Stimulated activated CD8-positive, alpha-beta memory T cell treated with anti-CD3 and anti-CD28 coated beads, Interleukin-12 subunit alpha, Interleukin-12 subunit beta, amount 100 ng/mL, for 1 hour (primary cell): ENCODE measurements around the gene C6orf118.

Source experiments
- DNase-seq: peaks from one replicate; pipeline ENCODE4 v3.0.0-alpha.2; 2020; ENCODE audit warnings: low read depth

Gene C6orf118

DNA sequence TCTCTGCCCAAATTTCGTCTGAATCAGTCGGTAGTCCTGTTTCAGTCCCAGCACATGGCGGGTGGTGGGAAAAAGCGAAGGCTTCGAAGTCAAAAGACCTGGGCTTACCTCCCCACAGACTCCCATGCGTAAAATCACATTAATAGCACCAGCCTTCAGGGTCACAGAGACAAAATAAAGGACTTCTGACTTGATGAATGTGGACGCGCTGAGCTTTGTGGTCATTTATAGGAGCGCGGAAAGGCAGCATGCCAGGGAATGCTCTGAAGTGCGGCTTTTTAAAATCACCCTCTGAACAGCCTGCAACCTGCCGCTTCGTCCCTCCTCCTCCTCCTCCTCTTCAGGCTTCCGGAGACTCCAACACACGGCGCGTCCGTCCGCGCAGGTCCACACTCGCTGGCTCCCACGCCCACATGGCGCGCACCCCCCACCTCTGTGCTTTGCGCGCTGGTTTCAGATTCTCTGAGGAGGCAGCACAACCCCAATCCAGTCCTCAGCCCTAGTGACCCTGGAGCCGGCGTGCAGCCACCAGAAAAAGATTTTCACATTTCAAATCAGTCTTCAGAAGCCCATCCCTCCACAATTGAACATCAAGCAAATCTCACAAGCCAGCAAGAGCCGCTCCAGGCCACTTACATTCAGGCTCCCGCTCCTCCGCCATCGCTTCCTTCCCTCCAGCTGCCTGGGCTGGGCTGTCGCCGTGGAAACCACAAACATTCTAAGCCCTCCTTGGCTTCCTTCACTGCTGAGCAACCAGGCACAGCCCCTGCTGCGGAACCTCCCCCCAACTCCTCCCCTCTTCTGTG is at the start of gene C6orf118:
Gene C6orf118, minus strand, starts transcription at position 680 of the 806 bp plus-strand sequence. Its CDS starts 19 bp downstream, at position 661.
- DNase-seq = no peak

- no peak for DNase-seq
Observed at GRCh38 chr6:165345700-165346099, 36.3 kb upstream of the C6orf118 start.

- no peak for DNase-seq
Observed at GRCh38 chr6:165340532-165340931, 31.1 kb upstream of the C6orf118 start.

DNA sequence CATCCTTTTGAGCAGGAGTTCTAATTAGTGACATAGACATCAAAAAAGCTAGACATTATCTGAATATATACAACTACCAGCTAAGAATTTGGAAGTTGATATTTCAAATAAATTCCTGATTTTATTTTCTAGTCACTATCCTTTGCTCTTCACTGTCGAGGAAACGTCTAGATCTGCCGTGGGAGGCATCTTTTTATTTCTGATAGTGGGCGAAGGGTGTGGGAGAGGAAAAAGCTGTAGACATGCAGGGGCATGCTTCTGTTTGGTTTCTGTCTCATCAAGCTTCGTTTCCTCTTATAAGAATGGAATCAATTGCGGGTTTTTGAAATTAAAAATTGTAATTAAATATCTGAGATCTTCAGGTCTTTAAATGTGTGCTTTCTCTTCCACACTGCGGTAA is 16.2 kb upstream of the C6orf118 start:
- DNase-seq = no peak

DNA sequence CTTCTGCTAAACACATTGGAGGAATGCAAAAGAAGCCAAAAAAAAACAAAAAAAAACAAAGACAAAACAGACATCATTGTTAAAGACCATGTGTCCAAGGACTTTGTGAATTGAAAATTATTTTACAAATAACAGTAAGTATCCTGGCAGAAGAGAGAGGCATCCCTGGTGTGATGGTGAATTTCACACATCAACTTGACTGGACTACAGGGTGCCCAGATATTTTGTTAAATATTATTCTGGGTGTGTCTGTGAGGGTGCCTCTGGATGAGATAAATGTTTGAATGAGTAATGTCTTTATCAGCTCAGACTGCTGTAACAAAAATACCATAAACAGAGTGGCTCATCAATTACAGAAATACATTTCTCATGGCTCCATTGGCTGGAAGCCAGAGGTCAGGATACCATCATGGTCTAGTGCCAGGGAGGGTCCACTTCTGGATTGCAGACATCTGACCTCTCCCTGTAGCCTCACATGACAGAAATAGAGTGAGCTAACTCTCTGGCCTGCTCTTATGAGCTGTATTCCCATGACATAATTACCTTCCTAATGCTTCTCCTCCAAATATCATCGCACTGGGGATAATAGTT is 12.2 kb upstream of the C6orf118 start:
- no peak for DNase-seq

DNA sequence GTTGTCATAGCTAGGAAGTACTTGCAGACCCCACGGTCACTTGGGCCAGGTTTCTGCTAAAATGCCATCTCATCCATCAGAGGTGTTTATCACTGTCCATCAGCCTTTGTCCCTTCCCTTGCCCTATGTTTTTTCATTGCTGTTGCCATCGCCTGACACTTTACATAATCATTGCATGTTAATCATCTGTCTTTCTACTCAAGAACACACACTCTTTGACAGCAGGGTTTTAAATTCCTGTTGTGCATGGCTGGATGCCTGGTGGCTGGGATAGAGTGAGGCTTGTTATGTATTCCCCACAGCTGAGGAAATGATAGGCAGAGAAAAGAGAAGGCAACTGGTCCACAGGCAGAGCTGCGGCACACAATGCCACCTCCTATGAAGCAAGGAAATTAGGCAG is 11.7 kb upstream of the C6orf118 start:
- DNase-seq = no peak

- no peak for DNase-seq
Observed at GRCh38 chr6:165317723-165318122, 8.3 kb upstream of the C6orf118 start.

- no peak for DNase-seq
Observed at GRCh38 chr6:165306955-165307354, 2.5 kb downstream of the C6orf118 start.

- no peak for DNase-seq
Observed at GRCh38 chr6:165301372-165302246, 7.8 kb downstream of the C6orf118 start.

GRCh38 chr6:165300422-165300936 is 8.9 kb downstream of the C6orf118 start:
- DNase-seq = no peak

DNA sequence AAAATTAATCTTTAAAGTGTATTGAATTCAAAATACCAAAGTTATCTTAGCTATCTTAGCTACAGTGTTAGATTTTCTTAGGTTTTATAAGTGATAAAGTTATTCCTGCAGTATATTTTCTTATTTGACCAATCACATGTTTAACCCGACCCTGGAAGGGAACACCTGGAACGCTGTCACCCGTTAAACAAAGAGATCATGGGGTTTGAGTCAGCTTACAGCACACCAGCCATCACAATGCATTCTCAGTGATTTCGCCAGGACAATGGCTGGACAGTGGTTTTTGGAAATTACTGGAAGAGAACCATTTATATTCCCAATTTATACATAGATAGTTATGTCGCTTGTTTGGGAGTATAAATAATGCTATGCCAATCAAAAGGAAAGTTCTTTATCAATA is 10.5 kb downstream of the C6orf118 start:
- DNase-seq = no peak

DNA sequence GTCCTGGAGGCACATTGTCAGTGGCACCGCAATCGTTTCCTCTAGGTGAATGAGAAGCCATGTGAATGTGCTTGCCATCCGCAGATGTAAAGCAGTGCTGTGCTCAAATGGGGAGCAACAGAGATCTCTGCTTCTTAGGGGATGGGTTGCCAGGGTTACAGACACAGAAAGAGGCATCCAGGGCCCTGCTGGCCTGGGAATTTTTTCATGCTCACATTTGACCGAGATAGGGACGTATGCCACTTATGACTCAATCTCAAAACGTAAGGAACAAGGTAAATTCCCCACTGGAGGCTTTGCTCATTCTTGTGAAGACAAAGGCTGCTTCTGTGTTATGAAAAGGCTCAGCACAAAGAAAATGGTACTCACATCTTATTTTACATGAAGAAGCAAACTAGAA is 11.0 kb downstream of the C6orf118 start:
- no peak for DNase-seq

DNA sequence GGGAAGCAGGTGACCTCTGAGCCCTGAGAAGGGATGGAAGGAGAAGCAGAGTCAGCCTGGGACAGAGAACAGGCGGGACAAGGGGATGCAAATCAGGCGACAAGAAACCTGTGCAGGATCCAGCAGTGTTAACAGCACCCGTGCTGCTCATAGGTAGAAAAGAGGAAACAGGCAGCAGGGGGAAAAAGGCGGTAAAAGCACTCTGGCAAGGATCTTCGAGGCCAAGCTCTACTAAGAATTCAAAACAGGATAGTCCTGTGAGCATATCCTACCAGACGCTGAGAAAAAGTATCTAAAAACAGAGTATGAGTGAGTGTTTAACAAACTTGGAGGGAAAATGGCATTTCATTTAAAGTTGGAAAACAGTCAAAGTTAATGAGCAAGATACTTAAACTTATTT is 16.7 kb downstream of the C6orf118 start:
- no peak for DNase-seq

DNA sequence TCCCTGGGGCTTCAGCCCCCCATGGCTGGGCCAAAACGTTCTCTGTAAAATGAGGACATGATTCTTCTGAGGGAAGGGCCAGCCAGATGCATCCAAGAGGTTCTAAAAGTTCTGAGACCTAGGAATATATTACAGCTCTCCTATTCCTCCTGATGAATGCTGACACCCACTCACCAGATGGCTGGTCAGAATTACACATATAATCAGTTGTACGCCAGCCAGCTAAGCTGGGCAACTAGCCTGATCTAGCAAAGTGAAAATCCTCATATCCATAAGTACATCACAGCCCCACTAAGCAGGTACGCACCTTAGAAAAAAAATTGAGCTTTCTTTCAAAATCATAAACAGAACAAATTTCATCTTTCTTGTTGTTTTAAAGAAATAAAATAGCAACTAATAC is 34.8 kb downstream of the C6orf118 start:
- no peak for DNase-seq

- no peak for DNase-seq
Observed at GRCh38 chr6:165272585-165272984, 36.8 kb downstream of the C6orf118 start.

- no peak for DNase-seq
Observed at GRCh38 chr6:165268987-165269386, 40.4 kb downstream of the C6orf118 start.

DNA sequence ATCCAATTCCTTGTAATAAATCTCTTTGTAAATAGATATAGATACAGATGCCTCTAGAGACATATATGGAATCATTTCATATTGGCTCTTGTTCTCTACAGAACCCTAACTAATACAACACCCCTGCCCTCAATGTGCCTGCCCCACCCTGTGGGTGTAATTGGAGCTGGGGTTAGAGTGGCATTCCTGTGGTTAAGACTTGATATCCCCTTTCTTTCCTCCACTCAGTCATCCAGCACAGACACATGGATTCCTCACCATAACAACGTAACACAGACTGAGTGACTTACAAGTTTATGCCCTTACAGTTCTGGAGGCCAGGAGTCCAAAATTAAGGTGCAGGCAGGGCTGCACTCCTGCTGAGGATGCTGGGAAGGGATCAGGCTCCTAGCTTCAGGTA is 42.8 kb downstream of the C6orf118 start:
- DNase-seq = no peak

- DNase-seq = no peak
Observed at GRCh38 chr6:165266191-165266590, 43.2 kb downstream of the C6orf118 start.

DNA sequence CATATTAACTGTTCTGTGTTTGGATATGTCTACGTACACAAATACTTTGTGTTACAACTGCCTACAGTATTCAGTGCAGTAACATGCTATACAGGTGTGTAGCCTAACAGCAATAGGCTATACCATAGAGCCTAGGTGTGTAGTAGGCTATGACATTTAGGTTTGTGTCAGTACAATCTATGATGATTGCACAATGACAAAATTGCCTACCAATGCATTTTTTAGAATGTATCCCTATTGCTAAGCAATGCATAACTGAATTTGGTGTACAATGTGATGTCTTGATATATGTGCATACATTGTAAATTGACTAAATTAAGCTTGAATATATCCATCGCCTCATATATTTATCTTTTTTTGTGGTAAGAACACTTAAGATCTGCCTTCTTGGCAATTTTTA is 48.9 kb downstream of the C6orf118 start:
- DNase-seq = no peak

- DNase-seq = no peak
Observed at GRCh38 chr6:165249808-165250207, 59.6 kb downstream of the C6orf118 start.

- DNase-seq = no peak
Observed at GRCh38 chr6:165245701-165246100, 63.7 kb downstream of the C6orf118 start.

GRCh38 chr6:165245287-165245686 is 64.1 kb downstream of the C6orf118 start:
- no peak for DNase-seq
